ENCODE data around the gene ESYT2. TPM values are rescaled to one million over a fixed set of nuclear protein-coding genes. Genes with fewer than 3 reads are reported as not detected.

ESYT2 gene
- total RNA-seq, 1 experiment from 2014 or later, result 162 TPM

DNA sequence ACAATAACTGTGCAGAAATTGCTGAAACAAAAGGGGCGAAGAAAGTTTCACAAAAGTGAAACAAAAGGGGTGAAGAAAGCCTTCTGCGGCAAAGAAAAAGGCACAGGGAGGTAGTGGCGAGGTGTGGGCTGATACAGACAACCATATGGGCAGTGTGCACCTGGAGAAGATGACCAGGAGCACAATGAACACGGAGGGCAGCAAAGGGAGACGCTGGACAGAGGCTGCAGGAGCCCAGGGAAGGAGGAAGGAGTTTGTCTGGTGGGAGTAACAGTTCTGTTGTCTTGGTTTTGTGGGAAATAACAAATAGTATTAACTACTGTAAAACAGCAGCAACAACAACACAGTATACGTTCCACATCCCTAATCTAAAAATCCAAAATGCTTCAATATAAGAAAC is 42.4 kb downstream of the ESYT2 start:
- DNase-seq, result no peak

DNA sequence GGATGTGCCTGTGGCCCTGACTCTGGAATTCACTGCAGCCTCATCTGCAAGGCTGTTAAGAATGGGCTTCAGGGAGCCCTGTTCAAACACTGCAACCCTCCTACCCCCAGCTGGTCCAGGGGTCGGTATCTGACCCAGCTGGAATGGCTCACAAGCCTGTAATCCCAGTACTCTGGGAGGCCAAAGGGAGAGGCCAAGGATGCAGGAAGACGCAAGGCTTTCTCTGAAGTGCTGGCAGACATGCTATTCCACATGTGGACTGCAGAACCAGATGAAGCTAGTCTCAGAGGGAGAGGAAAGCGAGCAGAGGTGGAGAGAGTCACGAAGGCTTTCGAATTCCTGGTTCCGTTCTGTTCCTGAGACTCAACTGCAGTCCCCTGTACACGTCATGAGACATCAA is 45.0 kb downstream of the ESYT2 start:
- Histone ChIP-seq H3K36me3 (ENCODE audit: low read depth) (peaks cover 47% of the 10 kb centered on the region), H3K4me1 (replicated peaks; ENCODE audit: insufficient read depth) (peaks cover 12% of the 10 kb centered on the region), H3K9me2 (ENCODE audit: insufficient read depth) (no peaks in the 10 kb centered on the region), H3K27ac (no peak overlapping the region), H3K4me2 (no peak overlapping the region), H3F3A (ENCODE audit: insufficient read depth, low read depth) (peaks cover 50% of the 10 kb centered on the region), H4K20me1 (ENCODE audit: insufficient read depth) (no peaks in the 10 kb centered on the region), H2AFZ (no peak overlapping the region), H3K79me2 (ENCODE audit: low read depth) (peaks cover 14% of the 10 kb centered on the region), H3K9me3 (ENCODE audit: insufficient read depth, low read depth) (0 out of 2 replicates have a peak, but pooled peaks cover 6% of the 10 kb centered on the region), H3K4me3 (no peak overlapping the region), H3K27me3 (ENCODE audit: insufficient read depth, low read depth) (no peaks in the 10 kb centered on the region)
- BruUV-seq (replicated peaks), result no TSS peak
- ChIA-PET CTCF (interaction anchor here (1.8 kb wide), 1 partner anchor 79 kb away, joined by 16 read pairs; no protein-coding TSS in a partner anchor), POLR2A (ENCODE audit: unreplicated experiment) (no interaction called here)
- no peak for DNase-seq
- TF ChIP-seq CTCF (conservative IDR thresholded peaks at IDR 0.05), result no peak
- no peak for TF ChIP-seq EZH2 (IDR thresholded peaks at IDR 0.05; ENCODE audit: low read depth)
- intact Hi-C loops (cut with micrococcal nuclease; ENCODE audit: unreplicated experiment), result loop anchor here (5.0 kb wide), 1 partner anchor 103 kb away; no protein-coding TSS in a partner anchor

More for the DNA sequence above, 42.4 kb downstream of the ESYT2 start:
- ChIA-PET CTCF (no interaction called here), POLR2A (ENCODE audit: unreplicated experiment) (no interaction called here)
- Histone ChIP-seq H4K20me1 (ENCODE audit: insufficient read depth) (no peaks in the 10 kb centered on the region), H3K9me2 (ENCODE audit: insufficient read depth) (no peaks in the 10 kb centered on the region), H3K4me3 (no peak overlapping the region), H3K27me3 (ENCODE audit: insufficient read depth, low read depth) (no peaks in the 10 kb centered on the region), H3F3A (ENCODE audit: insufficient read depth, low read depth) (peaks cover 41% of the 10 kb centered on the region; the same call in 1 of the 2 replicates), H3K4me1 (replicated peaks; ENCODE audit: insufficient read depth) (peaks cover 12% of the 10 kb centered on the region), H2AFZ (no peak overlapping the region), H3K9me3 (ENCODE audit: insufficient read depth, low read depth) (no peaks in the 10 kb centered on the region), H3K79me2 (ENCODE audit: low read depth) (no peaks in the 10 kb centered on the region), H3K4me2 (no peak overlapping the region), H3K36me3 (ENCODE audit: low read depth) (peaks cover 32% of the 10 kb centered on the region), H3K27ac (no peak overlapping the region)
- intact Hi-C loops (cut with micrococcal nuclease; ENCODE audit: unreplicated experiment), result no loop called here
- TF ChIP-seq CTCF (conservative IDR thresholded peaks at IDR 0.05) (no peak), EZH2 (IDR thresholded peaks at IDR 0.05; ENCODE audit: low read depth) (no peak)
- BruUV-seq (replicated peaks), result no TSS peak

DNA sequence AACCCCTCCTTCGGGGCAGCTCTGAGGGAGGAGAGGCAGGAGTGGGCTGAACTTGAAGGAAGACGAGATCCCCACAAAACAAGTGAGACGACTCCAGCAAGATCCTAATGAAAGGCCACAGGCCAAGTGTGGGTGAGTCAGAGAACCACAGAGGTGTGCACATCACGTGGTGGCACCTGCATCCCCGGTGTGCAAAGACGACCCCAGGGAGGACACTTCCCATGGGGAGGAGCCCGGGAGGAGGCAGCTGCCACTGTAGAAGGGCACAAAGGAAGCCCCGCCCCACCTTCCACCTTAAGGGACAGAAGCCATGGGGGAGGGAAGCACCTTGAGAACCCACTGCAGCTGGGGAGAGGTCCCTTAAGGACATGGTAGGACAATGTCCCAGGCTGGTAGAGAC is 45.7 kb downstream of the ESYT2 start:
- DNase-seq, result peak; percentile 72 to 84
- H2AFZ ChIP-seq, result no peak overlapping the region
- TF ChIP-seq EZH2 (IDR thresholded peaks at IDR 0.05; ENCODE audit: low read depth), result no peak
- TF ChIP-seq CTCF (conservative IDR thresholded peaks at IDR 0.05), result no peak
- H3K36me3 ChIP-seq (ENCODE audit: low read depth), result peaks cover 49% of the 10 kb centered on the region
- peaks cover 14% of the 10 kb centered on the region for H3K79me2 ChIP-seq (ENCODE audit: low read depth)
- CTCF ChIA-PET, result interaction anchor here (1.1 to 1.8 kb wide), 6 partner anchors 31 to 80 kb away, joined by 3 to 16 read pairs (median 6); no protein-coding TSS in a partner anchor
- no peak overlapping the region for H3K4me3 ChIP-seq
- POLR2A ChIA-PET (ENCODE audit: unreplicated experiment), result interaction anchor here (0.6 to 1.5 kb wide), 4 partner anchors 35 to 80 kb away, joined by 4 to 63 read pairs (median 6); no protein-coding TSS in a partner anchor
- BruUV-seq (replicated peaks), result no TSS peak
- 0 out of 2 replicates have a peak, but pooled peaks cover 6% of the 10 kb centered on the region for H3K9me3 ChIP-seq (ENCODE audit: insufficient read depth, low read depth)
- H3K4me1 ChIP-seq (replicated peaks; ENCODE audit: insufficient read depth), result peaks cover 12% of the 10 kb centered on the region
- intact Hi-C loops (cut with micrococcal nuclease; ENCODE audit: unreplicated experiment), result loop anchor here (1.0 to 5.0 kb wide), 8 partner anchors 20 to 194 kb away; partner anchors contain the start of genes DYNC2I1, ESYT2 and NCAPG2
- no peaks in the 10 kb centered on the region for H3K9me2 ChIP-seq (ENCODE audit: insufficient read depth)
- no peaks in the 10 kb centered on the region for H3K27me3 ChIP-seq (ENCODE audit: insufficient read depth, low read depth)
- no peaks in the 10 kb centered on the region; the same call in 1 of the 2 replicates for H4K20me1 ChIP-seq (ENCODE audit: insufficient read depth)
- no peak overlapping the region for H3K4me2 ChIP-seq
- H3F3A ChIP-seq (ENCODE audit: insufficient read depth, low read depth), result peaks cover 43% of the 10 kb centered on the region
- H3K27ac ChIP-seq, result peak overlapping the region; percentile 36
